HG03095 (cell line): ENCODE measurements around the gene ZNF334.

ENCODE experiments used
- ATAC-seq: cut with Tn5 transposase; IDR thresholded peaks from one replicate; pipeline ENCODE4 v1.9.1; 2021; ENCODE audit warnings: moderate library complexity; ENCODE audit not compliant: unreplicated experiment

The ZNF334 gene

DNA sequence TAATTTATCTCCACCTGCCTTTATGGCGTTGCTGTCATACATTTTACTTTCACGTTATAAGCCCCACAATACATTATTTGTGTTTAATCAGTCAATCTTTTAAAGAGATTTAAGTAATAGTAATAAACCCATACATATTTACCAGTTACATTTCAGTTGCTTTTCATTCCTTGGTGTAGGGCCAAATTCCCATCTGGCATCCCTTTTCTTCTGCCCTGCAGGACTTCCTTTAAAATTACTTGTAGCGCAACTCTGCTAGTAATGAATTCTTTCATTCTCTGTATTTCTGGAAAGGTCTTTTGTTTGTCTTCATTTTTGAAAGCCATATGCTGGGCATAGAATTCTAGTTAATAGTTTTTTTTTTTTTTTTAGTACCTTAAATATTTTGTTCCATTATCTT lies 24.9 kb downstream of the ZNF334 start:
- no peak for ATAC-seq

DNA sequence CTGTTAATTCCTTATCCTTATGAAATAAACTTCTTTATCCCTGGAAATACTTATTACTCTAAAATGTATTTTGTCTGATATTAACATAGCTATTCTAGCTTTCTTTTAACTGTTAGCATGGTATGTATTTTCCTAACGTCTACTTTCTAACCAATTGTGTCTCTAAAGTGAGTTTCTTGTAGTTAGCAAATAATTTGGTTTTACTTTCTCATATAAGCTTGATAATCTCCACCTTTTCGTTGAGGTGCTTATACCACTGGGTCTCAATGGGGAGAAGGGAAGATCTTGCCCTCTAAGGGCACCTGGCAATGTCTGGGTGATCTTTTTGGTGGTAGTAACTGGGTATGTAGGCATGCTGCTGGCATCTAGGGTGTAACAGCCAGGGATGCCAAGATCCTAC lies 25.7 kb downstream of the ZNF334 start:
- no peak for ATAC-seq

DNA sequence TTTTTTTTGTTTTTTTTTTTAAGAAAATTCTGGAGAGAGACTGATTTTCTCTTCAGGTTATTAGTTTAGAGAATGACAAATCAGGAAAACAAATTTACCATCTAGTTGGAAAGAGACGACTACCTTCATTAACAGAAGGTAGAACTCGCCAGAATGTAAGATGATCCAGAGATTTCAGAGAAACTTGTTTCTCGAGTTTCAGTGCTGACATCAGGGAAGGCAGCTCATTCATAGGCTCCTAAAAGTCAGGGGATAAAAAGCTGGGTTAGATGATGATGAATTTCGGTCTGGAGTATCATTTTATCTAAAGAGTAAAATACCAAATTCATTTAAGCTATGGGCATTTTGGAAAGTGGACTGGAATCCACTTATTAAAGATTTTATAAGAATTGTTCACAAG lies 27.9 kb downstream of the ZNF334 start:
- ATAC-seq, result no peak

DNA sequence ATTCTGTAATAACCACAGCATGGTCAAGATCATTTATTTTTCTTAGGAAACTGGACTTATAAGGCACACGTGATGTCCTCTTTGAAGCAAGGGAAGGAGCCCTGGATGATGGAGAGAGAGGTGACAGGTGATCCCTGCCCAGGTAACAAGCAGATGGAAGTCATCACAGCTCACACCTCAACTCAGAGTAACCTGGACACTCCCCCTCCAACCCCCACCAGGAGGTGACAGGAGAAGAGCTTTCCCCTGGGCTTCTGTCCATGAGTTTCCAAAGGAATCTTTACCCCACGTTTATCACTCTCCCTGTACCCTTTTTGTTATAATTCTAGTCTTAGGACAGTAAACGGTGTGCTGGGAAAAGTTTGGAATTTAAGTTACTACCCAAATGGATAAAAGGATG lies 28.4 kb downstream of the ZNF334 start:
- ATAC-seq, result no peak

DNA sequence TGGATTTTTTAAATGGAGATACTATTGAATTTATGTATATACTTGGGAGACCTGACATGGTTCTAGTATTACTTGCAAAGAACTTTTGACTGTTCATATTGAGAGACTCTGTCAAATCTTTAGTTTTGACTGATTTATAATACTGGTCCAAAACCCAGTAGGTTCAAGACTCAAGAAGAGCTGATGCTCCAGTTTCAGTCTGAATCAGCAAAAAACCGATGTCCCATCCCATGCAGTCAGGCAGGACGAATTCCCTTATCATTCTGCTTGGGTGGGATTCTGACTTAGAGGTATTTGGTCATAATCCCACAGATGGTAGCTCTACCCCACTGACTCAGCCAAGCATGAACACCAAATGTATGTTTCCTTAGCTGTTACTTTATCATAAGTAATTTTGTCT lies 29.5 kb downstream of the ZNF334 start:
- no peak for ATAC-seq

DNA sequence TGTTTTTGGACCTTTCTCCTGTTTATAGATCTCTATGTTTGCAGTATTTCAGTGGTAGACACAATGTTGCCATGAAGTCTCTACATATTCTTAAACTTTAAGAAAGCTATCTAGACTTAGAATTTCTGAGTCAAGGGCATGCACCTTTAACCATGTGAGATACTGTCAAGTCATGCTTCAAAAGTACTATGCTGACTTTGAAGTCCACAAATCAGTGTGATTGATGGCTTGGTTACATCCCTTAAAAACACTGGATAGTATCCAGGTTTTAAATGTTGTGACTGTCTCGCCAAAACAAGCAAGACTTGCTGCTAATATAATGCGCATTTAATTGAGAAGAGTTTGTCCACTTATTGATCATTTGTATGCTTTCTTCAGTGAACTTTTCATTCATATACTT lies 30.5 kb downstream of the ZNF334 start:
- ATAC-seq, result no peak

DNA sequence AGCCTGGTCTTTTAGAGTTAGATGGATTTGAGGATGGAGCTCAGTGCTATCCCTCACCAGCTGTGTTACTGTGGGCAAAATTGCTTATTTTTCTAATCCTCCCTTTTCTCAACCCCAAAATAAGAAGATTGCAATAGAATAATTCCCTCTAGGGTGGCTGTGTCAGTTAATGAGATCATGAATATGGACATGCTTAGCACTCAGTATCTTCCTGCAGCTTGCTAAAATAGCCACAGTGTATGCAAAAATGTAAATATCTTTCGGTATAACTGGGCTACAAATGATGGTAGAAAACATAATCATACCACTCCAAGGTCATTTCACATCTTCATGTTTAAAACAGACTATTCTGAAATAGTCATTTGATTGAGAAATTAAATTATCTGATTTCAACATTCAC lies 35.7 kb downstream of the ZNF334 start:
- no peak for ATAC-seq

DNA sequence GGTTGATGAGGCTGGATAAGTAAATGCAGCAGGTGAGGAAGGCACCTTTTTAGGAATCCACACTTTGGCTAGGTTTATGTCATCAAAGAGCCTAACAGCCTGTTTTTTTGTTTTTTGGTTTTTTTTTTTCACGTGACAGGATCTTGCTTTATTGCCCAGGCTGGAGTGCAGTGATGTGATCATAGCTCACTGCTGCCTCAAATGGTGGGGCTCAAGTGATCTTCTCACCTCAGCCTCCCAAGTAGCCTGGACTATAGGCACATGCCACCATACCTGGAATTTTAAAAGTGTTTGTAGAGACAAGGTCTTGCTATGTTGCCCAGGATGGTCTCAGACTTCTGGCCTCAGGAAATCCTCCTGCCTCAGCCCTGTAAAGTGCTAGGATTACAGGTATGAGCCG lies 36.1 kb downstream of the ZNF334 start:
- no peak for ATAC-seq

DNA sequence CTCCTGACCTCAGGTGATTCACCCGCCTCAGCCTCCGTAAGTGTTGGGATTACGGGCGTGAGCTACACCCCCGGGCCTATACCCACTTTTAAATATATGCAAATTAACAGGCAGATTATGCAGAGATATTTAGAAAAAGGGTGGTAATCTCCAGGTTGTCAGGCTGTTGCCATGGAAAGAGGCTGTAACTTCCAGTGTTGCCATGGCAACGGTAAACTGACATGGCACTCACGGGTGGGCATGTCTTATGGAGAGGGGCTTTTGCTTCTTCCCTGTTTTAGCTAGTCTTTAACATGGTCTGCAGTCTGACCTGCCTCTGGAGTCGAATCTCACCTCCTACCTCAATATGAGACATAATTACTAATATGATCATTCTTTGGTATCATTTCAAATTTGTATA lies 44.9 kb downstream of the ZNF334 start:
- no peak for ATAC-seq

DNA sequence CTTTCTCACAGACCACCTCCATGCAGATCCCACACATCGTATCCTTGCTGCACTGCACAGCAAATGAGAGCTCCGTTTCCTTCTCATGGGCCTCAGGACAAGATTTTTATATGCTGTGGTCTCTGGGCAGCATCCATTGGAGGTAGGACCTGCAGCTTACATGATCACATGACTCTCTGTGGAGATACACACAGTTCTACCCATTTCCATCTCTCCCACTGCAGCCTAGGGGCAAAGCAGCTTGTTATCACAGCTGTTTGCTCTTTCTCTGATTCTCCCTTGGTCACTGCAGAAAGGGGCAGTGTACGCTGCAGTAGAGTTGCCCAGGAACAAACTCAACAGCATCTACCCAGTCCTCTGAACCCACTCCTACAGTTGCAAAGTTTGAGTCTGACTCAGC lies 48.9 kb downstream of the ZNF334 start:
- ATAC-seq, result no peak

DNA sequence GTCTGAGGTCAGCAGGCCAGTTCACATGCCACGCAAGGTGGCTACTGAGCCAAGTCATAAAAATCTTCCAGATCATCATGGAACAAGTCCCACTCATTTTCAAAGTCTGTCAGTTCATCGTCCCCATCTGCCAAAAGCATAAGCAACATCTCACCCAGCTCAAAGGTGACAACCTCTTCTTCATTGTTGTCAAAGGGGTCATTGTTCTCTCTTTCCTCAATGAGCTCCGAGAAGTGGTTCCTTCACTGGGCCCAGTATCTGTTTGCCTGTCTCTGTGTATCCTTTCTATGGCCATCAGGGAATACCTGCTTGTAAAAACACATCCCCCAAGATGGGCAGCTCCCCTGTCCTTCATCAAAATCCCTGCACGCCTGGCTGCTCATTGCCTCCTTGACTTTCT lies 49.5 kb downstream of the ZNF334 start:
- no peak for ATAC-seq

DNA sequence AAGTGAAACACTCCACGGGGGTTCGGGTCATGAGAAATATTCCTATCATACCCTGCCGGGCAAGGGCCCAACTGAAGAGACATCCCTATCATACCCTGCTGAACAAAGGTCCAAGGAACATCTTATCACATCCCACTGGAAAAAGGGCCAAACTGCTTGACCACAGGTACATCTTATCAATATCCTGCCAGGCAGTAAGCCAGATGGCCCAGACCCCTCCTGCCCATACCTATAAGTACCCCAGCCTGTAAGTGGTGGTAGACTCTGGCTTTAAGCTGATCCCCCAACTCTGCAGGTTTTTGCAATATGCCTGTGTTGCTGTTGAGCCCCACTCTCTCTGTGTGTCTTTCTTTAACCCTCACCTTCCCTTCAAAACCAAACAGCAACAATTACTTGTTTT lies 51.6 kb downstream of the ZNF334 start:
- no peak for ATAC-seq

DNA sequence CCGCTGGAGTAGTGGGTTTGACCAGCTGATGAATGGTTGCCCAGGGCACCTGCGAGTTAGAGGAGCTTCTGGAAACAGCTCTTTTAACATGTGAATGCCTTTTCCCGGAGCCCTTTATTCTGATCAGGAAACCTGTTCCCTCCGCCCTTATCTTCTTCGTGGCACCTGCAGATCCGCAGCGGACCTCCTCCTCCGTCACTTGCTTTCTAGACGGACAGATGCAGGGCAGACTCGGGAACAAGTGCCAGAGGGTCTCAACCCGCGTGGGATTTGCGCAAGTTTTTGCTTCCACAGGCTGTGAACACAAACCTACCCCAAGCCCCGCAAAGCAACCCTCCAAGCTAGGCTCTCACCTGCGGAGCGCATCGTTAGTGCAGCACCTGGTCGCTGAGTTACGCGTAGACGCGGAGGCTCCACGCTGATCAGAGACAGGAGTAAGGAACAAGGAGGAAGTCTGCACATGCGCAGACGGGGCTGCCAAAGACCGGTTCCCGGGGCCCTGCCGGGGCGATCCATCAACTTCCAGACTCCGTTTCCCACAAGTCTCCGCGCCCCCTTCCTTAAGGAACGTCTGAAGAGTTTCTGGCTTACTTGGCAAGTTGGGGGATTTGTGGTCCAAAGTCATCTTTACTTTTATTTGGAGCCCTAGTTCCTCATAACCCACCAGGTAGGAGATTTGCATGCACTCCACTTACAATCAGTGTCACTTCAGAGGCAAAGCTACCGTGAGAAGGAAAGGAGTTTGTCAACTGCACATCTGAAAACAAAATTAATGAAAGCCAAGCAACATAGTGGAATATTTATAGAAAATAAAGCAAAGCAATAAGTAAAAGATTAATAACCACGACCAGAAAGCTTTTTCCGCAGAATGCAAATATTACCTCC lies 54.3 kb downstream of the ZNF334 start:
- no peak for ATAC-seq

DNA sequence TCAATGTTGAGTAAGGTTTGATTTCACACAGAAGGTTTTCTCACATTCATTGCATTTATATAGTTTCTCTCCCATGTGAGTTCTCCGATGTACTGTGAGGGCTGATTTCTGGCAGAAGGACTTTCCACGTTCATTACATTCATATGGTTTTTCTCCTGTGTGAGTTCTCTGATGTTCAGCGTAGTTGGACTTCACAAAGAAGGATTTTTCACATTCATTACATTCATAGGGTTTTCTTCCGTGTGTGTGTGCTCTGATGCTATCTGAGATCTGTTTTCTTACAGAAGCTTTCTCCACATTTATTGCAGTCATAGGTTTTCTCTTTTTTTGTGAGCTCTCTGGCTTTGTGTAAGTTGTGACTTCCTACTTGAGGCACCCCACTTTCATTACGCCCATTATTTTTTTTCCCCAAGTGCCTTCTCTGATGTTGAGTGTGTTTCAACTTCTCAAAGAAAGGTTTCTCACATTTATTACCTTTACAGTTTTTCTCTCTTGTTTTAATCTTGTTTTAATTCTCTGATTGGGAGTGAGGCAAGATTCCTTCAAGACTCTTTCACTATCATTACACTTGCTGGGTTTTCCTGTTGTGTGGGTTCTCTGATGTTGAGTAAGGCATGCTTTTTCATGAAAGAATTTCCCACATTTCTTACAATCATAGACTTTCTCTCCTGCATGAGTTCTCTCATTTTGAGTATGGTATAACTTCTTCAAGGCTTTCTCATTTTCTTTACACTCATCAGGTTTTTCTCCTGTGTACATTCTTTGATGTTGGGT lies 56.9 kb downstream of the ZNF334 start:
- no peak for ATAC-seq

DNA sequence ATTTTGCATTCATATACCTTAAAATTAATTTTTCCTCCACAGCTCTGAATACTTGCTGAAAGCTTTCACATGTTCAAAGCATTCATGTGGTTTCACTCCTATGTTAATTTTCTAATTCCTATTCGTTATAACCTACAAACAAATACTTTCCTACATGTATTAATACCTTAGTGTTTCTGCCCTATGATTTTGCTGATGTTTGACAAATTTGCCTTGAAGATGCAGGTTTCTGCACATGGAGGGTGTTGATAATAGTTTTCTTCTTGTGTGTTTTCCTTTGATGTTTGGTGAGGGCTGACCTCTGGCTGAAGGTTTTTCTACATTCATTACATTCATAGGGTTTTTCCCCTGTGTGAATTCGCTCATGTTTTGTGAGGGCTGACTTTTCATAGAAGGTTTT lies 57.6 kb downstream of the ZNF334 start:
- no peak for ATAC-seq
